Muscle layer of duodenum (tissue), 2 donors: ENCODE measurements around the gene SRP68.
A peak's percentile ranks its signal among the peaks of the same experiment; 100 is the strongest.
"Not testable (repeated sequence)": the region's sequence is repeated elsewhere in the genome, so short reads cannot be mapped to it uniquely, and the experiment has no call there.

Source experiments
- H3K27ac ChIP-seq: one replicate; pipeline ENCODE4 v1.7.0; 2013; ENCODE audit warnings: mild to moderate bottlenecking, low read length
- H3K27me3 ChIP-seq: one replicate; pipeline ENCODE4 v1.7.0; 2013; ENCODE audit warnings: low read depth, mild to moderate bottlenecking, control low read depth, low read length
- H3K36me3 ChIP-seq, 2 donors: one replicate each; pipeline ENCODE4 v1.7.0; 2013; ENCODE audit warnings: low read length in 2 of 2, control low read depth in 1 of 2, mild to moderate bottlenecking in 1 of 2; ENCODE audit not compliant: insufficient read depth in 2 of 2, control insufficient read depth in 1 of 2
- H3K4me1 ChIP-seq, 2 donors: one replicate each; pipeline ENCODE4 v1.7.0; 2013; ENCODE audit warnings: low read length in 2 of 2, mild to moderate bottlenecking in 2 of 2, control low read depth in 1 of 2, moderate library complexity in 1 of 2; ENCODE audit not compliant: insufficient read depth in 2 of 2, control insufficient read depth in 1 of 2
- H3K4me3 ChIP-seq, 2 donors: one replicate each; pipeline ENCODE4 v1.7.0; 2013; ENCODE audit warnings: low read length in 2 of 2, low read depth in 1 of 2, mild to moderate bottlenecking in 1 of 2
- H3K9me3 ChIP-seq, 2 donors: one replicate each; pipeline ENCODE4 v1.7.0; 2013; ENCODE audit warnings: low read length in 2 of 2, control low read depth in 1 of 2, mild to moderate bottlenecking in 1 of 2; ENCODE audit not compliant: control insufficient read depth in 1 of 2
- donor health status: healthy.

The SRP68 gene

GRCh38 chr17:76080768-76081287 lies 8.5 kb upstream of the SRP68 start:
- Histone ChIP-seq H3K27me3 (peaks cover 39% of the 10 kb centered on the region), H3K9me3 (no peaks in the 10 kb centered on the region), H3K4me3 (no peak overlapping the region), H3K27ac (no peak overlapping the region), H3K4me1 (peaks cover 0 to 30% of the 10 kb centered on the region in 2 donors), H3K36me3 (peaks cover 20 to 38% of the 10 kb centered on the region in 2 donors)

GRCh38 chr17:76079956-76080767 lies 7.8 kb upstream of the SRP68 start:
- no peaks in the 10 kb centered on the region for H3K9me3 ChIP-seq
- H3K27me3 ChIP-seq: peaks cover 45% of the 10 kb centered on the region
- H3K4me1 ChIP-seq: peaks cover 0 to 36% of the 10 kb centered on the region in 2 donors
- no peak overlapping the region for H3K27ac ChIP-seq
- peaks cover 14 to 32% of the 10 kb centered on the region in 2 donors for H3K36me3 ChIP-seq
- no peak overlapping the region for H3K4me3 ChIP-seq

- no peaks in the 10 kb centered on the region for H3K9me3 ChIP-seq
- peaks cover 51% of the 10 kb centered on the region for H3K27me3 ChIP-seq
- H3K4me1 ChIP-seq: peaks cover 0 to 42% of the 10 kb centered on the region in 2 donors
- peaks cover 8 to 25% of the 10 kb centered on the region in 2 donors for H3K36me3 ChIP-seq
- H3K4me3 ChIP-seq: no peak overlapping the region
- H3K27ac ChIP-seq: no peak overlapping the region
Measured at GRCh38 chr17:76079535-76079955, 7.2 kb upstream of the SRP68 start.

GRCh38 chr17:76078860-76079534 lies 6.7 kb upstream of the SRP68 start, which contains the start of gene ZACN:
TSS of gene ZACN (plus strand) at chr17:76079182. CDS start at chr17:76079265, 83 bp downstream.
- Histone ChIP-seq H3K27me3 (peaks cover 55% of the 10 kb centered on the region), H3K9me3 (no peaks in the 10 kb centered on the region), H3K36me3 (peaks cover 3 to 20% of the 10 kb centered on the region in 2 donors), H3K4me3 (no peak within 1 kb of the TSS), H3K27ac (no peak within 1 kb of the TSS), H3K4me1 (peaks cover 0 to 47% of the 10 kb centered on the region in 2 donors)

- H3K27ac ChIP-seq, H3K4me3 ChIP-seq, H3K9me3 ChIP-seq: not testable (repeated sequence)
- peaks cover 0 to 47% of the 10 kb centered on the region in 2 donors for H3K4me1 ChIP-seq
- peaks cover 0 to 14% of the 10 kb centered on the region in 2 donors for H3K36me3 ChIP-seq
- peaks cover 59% of the 10 kb centered on the region for H3K27me3 ChIP-seq
Measured at GRCh38 chr17:76078370-76078769, 6.1 kb upstream of the SRP68 start.

GRCh38 chr17:76077584-76078110 lies 5.3 kb upstream of the SRP68 start:
- H3K4me1 ChIP-seq: peaks cover 0 to 52% of the 10 kb centered on the region in 2 donors
- H3K4me3 ChIP-seq: no peak overlapping the region
- H3K27me3 ChIP-seq: peaks cover 59% of the 10 kb centered on the region
- H3K9me3 ChIP-seq: no peaks in the 10 kb centered on the region
- H3K27ac ChIP-seq: no peak overlapping the region
- peaks cover 0 to 6% of the 10 kb centered on the region in 2 donors for H3K36me3 ChIP-seq

- peaks cover 0 to 52% of the 10 kb centered on the region in 2 donors for H3K4me1 ChIP-seq
- peak overlapping the region in 1 of 2 donors; percentile 52 for H3K4me3 ChIP-seq
- H3K27me3 ChIP-seq: peaks cover 59% of the 10 kb centered on the region
Measured at GRCh38 chr17:76076765-76077583, 4.7 kb upstream of the SRP68 start.

GRCh38 chr17:76076146-76076764 lies 3.9 kb upstream of the SRP68 start:
- Histone ChIP-seq H3K36me3 (no peaks in the 10 kb centered on the region), H3K27me3 (peaks cover 59% of the 10 kb centered on the region), H3K4me1 (peaks cover 0 to 57% of the 10 kb centered on the region in 2 donors), H3K9me3 (no peaks in the 10 kb centered on the region), H3K4me3 (peak overlapping the region in 1 of 2 donors; percentile 52), H3K27ac (no peak overlapping the region)

More at GRCh38 chr17:76076765-76077583, 4.7 kb upstream of the SRP68 start:
- Histone ChIP-seq H3K27ac (no peak overlapping the region), H3K36me3 (peaks cover 0 to under 1% of the 10 kb centered on the region in 2 donors), H3K9me3 (no peaks in the 10 kb centered on the region)

- H3K27me3 ChIP-seq: peaks cover 59% of the 10 kb centered on the region
- no peak overlapping the region for H3K27ac ChIP-seq
- H3K9me3 ChIP-seq: no peaks in the 10 kb centered on the region
- H3K4me3 ChIP-seq: peak overlapping the region; percentile 26 to 52
- peaks cover 5 to 64% of the 10 kb centered on the region in 2 donors for H3K4me1 ChIP-seq
- no peaks in the 10 kb centered on the region for H3K36me3 ChIP-seq
Measured at GRCh38 chr17:76075364-76076145, 3.2 kb upstream of the SRP68 start.
